ENCODE results near the gene TNRC6B.
"Not testable (repeated sequence)": the region's sequence is repeated elsewhere in the genome, so short reads cannot be mapped to it uniquely, and the experiment has no call there.

Gene TNRC6B

DNA sequence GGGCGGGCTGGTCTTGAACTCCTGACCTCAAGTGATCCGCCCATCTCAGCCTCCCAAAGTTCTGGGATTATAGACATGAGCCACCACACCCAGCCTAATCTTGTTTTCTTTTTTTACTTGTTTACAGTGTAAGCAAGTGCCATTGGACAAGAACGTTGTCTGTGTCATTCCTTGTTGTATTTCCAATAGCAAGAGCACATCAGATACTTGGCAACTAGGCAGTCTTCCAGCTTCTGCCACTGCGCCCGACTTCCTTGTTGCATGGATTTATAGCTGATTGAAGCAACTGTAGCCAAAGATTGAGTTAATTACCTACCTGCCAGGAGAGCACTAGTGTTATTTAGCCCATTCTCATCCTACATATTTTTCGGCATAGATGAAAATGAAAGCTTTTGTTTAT lies 189.6 kb downstream of the TNRC6B start:
- no peak for DNase-seq (ENCODE audit: low read depth)

DNA sequence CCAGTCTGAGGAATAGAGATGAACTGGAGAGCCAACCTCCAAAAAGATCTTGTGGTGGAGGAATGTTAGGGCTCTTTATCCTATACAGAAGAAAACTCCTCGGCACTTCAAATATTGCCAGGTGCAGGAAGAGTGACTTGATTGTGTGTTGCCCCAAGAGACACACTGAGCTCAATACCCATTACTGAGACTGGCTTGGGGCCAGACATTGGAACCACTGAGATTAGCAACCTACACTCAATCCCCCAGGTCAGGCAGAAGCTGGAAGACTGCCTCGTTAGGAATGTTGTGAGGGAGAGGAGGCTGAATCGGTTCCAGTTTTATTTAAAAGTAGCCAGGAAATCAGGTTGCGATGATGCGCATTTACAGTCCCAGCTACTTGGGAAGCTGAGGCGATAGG lies 190.3 kb downstream of the TNRC6B start:
- no peak for DNase-seq (ENCODE audit: low read depth)

DNA sequence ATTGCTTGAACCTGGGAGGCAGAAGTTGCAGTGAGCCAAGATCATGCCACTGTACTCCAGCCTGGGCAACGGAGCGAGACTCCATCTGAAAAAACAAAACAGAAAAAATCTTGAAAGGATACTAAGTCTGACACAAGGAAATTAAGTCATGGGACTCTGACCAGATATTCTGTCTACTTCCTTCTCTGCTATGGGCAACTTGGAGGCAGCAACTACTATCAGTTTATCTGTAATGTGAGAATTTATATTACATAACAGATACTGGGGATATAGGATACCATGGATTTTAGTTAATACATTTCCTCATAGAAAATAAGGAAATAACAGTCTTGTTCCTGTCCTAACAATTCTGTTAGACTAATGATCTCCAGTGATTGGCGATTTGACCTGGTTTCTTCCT lies 191.1 kb downstream of the TNRC6B start:
- DNase-seq (ENCODE audit: low read depth), result no peak

DNA sequence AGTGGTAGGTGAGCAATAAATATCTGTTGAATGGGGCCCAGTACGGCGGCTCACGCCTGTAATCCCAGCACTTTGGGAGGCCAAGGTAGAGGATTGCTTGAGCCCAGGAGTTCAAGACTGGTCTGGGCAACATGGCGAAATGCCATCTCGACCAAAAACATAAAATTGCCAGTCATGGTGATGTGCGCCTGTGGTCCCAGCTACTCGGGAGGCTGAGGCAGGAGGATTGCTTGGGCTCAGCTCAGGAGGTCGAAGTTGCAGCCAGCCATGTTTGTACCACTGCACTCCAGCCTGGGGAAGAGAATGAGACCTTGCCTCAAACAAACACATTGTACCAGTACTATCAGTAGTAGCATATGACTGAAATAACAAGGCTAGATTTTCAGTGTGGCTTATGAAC lies 196.8 kb downstream of the TNRC6B start:
- no peak for DNase-seq (ENCODE audit: low read depth)

DNA sequence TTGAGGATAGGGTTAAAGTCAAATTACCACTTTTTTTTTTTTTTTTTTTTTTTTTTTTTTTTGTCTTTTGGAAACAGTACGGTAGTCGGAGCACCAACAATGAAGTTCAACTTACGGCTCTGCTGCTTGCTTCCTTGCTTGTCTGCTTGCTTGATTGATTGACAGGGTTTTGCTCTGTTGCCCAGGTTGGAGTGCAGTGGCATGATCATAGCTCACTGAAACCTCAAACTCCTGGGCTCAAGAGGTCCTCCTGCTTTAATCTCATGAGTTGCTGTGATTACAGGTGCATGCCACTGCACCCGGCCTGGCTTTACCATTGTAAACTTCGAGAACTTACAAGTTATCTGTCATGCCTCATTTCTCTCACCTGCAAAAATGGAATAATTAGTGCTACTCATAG lies 198.4 kb downstream of the TNRC6B start:
- DNase-seq (ENCODE audit: low read depth), result no peak

DNA sequence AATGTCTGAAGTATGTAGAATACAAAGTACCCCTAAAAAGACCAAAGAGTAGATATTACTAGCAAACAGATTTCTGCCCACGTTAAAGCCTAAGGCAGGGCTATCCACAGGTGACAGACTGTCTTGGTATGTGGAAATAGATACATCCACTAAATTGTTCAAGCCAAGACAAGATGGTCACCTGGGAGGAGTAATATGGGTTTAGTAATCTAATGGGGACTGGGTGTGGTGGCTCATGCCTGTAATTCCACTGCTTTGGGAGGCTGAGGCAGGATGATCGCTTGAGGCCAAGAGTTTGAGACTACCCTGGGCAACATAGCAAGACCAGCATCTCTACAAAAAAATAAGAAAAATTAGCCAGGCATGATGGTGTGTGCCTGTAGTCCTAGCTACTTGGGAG lies 200.2 kb downstream of the TNRC6B start:
- no peak for DNase-seq (ENCODE audit: low read depth)

DNA sequence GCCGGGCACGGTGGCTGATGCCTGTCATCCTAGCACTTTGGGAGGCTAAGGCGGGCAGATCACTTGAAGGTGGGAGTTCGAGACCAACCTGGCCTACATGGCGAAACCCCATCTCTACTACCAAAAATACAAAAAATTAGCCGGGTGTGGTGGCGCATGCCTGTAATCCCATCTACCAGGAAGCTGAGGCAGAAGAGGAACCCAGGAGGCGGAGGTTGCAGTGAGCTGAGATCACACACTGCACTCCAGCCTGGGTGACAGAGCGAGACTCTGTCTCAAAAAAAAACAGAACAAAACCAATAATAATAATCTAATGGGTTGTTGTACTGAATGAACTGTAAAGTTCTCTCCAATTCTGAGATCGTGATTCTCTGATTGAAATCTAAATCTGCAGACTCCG lies 200.7 kb downstream of the TNRC6B start:
- not testable (repeated sequence) for DNase-seq (ENCODE audit: low read depth)

DNA sequence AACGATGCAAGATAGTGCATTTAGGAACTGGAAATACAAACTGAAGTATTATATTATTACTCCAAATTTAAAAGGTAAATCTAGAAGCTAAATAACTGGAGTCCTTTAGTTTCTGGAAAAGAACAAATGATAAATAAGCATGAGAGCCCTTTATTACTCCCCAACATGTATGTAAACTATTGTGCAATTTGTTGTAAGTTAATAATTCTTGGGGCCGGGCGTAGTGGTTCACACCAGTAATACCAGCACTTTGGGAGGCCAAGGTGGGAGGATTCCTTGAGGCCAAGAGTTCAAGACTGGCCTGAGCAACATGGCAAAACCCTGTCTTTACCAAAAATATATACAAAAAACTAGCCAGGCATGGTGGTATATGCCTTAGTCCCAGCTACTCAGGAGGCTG lies 203.7 kb downstream of the TNRC6B start:
- no peak for DNase-seq (ENCODE audit: low read depth)

DNA sequence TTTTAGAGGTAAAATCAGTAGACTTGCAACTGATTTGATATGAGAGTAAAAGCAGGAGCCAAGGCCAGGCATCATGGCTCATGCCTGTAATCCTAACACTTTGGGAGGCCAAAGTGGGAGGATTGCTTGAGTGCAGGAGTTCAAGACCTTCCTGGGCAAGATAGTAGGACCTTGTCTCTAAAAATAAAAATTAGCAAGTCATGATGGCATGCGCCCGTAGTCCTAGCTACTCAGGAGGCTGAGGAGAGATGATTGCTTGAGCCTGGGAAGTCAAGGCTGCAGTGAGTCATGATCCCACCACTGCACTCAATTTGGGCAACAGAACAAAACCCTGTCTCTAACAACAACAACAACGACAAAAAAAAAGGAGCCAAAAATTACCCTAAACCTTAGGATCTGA lies 206.2 kb downstream of the TNRC6B start:
- DNase-seq (ENCODE audit: low read depth), result peak; percentile 35

DNA sequence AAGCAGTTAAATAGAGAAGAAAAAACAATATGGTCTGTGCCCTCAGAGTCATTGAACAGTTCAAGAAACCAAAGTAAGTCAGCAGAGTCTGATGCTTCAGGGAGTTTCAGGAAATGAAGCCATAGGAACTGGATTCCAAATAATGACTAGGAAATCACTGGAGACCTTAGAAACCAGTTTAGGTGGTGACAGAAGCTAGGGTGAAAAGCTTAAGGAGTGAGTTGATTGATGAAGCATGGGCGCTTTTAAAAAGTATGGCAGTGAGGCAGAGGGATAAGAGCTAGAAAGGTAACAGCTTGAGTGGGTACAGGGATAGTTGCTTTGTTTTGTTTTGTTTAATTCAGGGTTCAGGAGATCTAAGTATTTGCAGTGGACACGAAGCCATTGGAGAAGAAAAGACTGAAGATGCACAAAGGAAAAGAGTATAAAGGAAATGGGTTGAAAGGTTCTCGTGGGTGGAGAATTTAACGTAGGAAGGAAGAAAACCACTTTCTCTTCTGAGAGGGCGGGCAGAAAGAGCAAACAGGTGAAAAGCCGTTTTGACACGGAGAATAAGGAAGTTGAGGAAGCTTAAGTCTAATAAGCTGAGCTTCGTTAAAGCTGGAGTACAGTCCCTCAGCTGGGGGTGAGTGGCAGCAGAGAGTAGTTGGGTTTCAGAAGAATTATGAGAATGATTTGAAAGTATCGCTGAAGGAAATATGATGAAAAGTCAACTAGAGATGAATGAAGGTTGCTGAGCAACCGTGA lies 207.5 kb downstream of the TNRC6B start:
- DNase-seq (ENCODE audit: low read depth), result no peak
